Astrocyte of the cerebellum (primary cell): ENCODE data around the gene SFTPB.
A peak's percentile ranks its signal among the peaks of the same experiment; 100 is the strongest.

ENCODE experiments used
- DNase-seq: peaks from one replicate; pipeline ENCODE4 v3.0.0-alpha.2; 2011; ENCODE audit warnings: low read depth
- H3K4me3 ChIP-seq: 2 replicates; pipeline ENCODE4 v1.5.1; 2011; ENCODE audit warnings: mild to moderate bottlenecking, low read depth, low read length, moderate library complexity
- in situ Hi-C: cut with HindIII; loops from 2 replicates; pipeline ENCODE4 v1.10.0; 2017; ENCODE audit warnings: low sequenced_read_pairs
- TF ChIP-seq, protein P1 (sequence below): IDR thresholded peaks from 2 replicates; pipeline ENCODE4 v1.5.1; 2012; ENCODE audit warnings: low read length, low read depth, moderate library complexity, mild to moderate bottlenecking; ENCODE audit errors: missing control alignments

Gene SFTPB

DNA sequence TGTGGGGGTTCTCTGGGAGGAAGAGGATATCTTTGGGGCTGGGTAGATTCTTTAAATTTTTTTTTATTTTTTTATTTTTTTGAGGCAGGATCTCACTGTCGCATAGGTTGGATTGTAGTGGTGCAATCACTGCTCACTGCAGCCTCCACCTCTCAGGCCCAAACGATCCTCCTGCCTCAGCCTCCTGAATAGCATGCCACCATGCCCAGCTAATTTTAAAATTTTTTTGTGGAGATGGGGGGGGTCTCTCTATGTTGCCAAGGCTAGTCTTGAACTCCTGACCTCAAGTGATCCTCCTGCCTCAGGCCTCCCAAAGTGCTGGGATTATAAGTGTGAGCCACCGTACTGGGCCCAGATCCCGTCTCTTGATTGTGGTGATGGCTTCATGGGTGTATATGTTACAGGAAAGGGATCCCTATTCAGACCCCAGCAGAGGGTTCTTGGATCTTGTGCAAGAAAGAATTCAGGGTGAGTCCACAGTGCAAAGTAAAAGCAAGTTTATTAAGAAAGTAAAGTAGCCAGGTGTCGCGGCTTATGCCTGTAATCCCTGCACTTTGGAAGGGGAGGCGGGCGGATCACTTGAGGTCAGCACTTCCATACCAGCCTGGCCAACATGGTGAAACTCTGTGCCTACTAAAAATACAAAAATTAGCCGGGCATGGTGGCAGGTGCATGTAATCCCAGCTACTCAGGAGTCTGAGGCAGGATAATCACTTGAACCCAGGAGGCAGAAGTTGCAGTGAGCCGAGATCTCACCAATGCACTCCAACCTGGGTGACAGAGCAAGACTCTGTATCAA is 54.1 kb downstream of the SFTPB start:
- DNase-seq, result no peak
- H3K4me3 ChIP-seq, result no peak overlapping the region
- in situ Hi-C loops, result no loop called here
- TF ChIP-seq, protein P1, sequence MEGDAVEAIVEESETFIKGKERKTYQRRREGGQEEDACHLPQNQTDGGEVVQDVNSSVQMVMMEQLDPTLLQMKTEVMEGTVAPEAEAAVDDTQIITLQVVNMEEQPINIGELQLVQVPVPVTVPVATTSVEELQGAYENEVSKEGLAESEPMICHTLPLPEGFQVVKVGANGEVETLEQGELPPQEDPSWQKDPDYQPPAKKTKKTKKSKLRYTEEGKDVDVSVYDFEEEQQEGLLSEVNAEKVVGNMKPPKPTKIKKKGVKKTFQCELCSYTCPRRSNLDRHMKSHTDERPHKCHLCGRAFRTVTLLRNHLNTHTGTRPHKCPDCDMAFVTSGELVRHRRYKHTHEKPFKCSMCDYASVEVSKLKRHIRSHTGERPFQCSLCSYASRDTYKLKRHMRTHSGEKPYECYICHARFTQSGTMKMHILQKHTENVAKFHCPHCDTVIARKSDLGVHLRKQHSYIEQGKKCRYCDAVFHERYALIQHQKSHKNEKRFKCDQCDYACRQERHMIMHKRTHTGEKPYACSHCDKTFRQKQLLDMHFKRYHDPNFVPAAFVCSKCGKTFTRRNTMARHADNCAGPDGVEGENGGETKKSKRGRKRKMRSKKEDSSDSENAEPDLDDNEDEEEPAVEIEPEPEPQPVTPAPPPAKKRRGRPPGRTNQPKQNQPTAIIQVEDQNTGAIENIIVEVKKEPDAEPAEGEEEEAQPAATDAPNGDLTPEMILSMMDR, result no peak

DNA sequence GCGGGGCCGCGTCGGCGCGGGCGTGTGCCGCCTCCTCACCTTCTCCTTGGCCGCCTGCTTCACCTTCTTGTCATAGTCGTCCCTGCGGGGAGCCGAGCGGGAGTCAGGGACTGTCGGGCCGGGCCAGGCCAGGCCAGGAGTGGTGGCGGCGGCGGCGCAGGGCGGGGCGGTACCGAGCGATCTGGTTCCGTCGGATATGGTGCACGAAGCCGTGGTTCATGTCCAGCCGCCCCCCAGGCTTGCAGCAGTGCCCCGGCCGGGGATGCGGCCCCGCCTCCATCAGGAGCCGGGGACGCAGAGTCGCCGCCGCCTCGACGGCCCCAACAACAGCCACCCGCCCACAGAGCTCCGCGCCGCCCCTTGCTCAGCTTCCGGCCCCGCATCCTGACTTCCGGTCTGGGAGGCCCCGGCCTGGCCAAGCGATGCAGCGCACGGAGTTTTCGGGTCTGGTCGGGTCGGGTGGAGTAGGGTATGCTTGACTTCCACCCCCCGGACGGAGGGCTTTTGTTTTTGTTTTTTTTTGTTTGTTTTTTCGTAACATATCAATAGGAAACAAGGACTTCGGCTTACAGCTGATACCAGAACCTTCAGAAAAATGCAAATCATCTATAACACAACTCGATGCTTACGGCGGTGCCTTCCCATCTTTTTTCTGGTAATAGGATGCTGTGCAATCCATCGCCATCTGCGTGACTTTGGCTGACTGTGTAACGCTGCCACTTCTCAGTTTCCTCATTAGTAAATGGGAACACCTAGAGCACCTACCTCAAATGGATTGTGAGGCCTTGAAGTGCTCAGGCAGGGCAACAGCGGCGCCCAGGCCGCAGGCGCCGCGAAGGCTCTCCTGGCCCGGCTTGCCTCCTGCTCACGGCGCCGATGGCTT is 56.1 kb downstream of the SFTPB start, which contains the start of gene C2orf68:
C2orf68 (minus strand) TSS at position 362 of the 883 bp plus-strand sequence; CDS start at position 280, 82 bp downstream.
- TF ChIP-seq, protein P1, result no peak
- DNase-seq, result peak; percentile 57
- H3K4me3 ChIP-seq, result peak within 1 kb of the TSS; percentile 62
- in situ Hi-C loops, result no loop called here

DNA sequence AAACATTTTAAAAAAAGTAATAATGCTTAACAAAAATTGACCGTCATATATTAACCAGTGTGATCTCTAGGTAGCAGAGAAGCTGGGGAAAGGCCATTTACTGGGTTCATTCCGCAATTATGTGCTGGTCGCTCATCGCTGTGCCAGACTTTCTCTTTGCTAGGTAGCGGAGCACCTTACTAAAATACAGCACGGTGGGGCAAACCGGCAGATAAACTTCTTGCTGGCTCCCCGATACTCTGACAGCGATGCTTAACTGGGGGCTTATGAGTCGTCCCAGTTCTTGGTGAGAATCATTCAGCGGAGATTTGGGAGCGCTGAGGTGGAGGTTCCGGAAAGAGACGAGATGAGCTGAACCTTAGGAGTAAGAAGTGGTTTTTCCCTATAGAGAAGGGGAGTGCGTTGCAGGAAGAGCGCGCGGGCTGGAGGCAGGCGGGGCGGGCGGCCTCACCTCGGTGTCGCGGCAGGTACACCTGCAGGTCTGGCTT is 56.7 kb downstream of the SFTPB start:
- TF ChIP-seq, protein P1, result no peak
- in situ Hi-C loops, result no loop called here
- DNase-seq, result no peak
- H3K4me3 ChIP-seq, result peak overlapping the region; percentile 62
